Stimulated activated CD4-positive, alpha-beta T cell treated with anti-CD3 and anti-CD28 coated beads, TNF-alpha, amount 100 ng/mL, for 48 hours (primary cell): ENCODE data around the gene TMEM94.

Source experiments
- DNase-seq, 3 donors: peaks; one replicate each; pipeline ENCODE4 v3.0.0-alpha.2; 2020; ENCODE audit warnings: low read depth in 3 of 3

TMEM94 gene

DNA sequence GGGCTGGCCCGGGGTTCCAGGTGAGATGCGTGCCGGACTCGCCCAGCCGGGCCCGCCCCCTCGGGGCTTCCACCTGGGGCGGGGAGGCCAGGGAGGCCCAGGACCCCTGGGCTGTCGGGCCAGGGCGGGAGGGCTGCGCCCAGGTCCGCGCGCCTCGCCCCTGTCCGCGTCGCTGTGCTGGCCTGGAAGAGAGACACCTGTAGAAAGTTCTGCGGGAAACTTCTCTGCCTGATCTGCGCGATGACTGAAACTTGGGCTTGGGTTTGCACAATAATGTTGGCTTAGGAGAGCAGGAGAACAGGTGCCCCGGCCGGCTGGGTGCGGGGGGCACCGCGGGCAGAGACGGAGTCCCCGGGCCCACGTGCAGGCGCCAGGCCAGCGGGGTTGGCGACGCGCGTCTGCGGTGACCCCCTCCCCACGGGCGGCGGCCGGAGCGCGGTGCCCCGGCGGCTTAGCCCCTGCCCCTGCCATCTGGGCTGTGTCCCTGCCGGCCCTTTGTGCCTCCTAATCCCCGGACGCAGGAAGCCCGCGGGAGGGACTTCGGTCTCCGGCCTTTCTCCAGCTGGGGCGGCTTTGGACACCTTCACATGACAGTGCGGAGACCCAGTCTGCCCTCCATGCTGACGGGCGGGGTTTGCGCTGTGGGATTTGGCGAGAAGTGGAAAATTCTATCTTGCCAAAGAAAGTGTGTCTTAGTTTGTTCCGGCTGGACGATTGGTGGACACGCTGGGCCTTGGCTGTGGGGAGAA, 69.5 kb downstream of the TMEM94 start:
- no peak for DNase-seq

DNA sequence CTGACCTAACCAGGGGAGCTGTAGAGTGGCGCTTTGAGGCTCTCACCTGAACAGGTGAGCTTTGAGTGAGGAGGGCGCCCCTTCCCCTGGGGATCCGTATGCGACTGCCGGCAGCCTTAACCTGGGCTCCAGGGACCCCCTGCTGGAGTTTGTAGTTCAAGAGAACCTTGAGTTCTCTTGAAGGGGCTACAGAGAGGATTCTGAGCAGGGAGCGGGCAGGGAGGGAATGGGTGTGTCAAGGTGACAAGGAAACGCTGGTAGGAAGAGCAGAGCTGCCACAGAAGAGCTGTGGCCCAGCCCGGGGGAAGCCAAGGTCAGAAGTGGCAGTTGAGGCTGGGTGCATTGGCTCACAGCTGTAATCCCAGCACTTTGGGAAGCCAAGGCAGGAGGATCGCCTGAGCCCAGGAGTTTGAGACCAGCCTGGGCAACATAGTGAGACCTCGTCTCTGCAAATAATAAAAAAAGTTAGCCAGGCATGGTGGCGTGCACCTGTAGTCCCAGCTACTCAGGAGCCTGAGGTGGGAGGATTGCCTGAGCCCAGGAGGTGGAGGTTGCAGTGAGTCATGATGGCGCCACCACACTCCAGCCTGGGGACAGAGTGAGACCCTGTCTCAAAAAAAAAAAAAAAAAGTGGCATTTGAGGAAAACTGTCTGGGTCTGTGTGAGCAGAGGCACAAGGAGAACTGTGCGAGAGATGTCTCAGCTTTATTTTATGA, 70.3 kb downstream of the TMEM94 start:
- no peak for DNase-seq

DNA sequence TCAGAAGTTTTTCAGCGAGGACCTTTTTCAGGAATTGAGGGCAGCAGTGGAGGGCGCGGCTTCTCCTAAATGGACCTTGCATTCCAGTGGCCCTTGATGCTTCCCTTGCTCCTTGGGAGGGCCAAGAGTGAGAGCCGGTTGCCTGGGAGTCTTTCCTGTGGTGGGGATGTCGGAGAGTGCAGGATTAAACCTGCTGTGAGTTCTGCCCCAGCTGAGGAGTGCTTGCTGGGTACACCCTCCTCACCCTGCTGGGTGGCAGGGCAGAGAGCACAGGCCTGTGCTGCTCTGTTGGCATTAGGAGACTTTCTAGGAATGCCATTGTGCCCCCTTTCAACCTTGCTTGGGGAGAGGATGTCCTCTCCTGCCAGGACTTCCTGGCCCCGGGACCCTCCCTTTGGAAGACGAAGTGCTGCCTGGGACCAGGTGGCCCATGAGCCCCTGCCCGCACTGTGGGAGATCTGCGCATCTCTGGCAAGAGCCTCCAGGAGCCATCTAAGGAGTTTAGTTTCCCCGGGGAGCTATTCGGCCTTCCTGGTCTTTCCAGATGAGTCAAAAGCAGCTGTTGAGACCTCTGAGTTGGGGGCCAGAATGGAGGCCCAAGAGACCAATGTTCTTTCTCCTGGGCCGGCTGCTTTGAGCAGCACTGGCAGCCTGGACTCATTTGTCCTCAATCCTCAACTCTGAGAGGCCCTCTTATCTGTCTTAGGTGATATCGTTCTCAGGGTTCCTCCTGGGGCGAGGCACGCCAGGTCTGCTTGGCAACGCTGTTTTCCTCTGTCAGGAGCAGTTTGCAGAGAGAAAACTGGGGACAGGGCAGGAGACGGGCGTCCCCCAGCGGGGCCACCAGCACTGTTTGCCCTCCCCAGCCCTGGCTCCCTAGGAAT, 74.6 kb downstream of the TMEM94 start:
- no peak for DNase-seq

DNA sequence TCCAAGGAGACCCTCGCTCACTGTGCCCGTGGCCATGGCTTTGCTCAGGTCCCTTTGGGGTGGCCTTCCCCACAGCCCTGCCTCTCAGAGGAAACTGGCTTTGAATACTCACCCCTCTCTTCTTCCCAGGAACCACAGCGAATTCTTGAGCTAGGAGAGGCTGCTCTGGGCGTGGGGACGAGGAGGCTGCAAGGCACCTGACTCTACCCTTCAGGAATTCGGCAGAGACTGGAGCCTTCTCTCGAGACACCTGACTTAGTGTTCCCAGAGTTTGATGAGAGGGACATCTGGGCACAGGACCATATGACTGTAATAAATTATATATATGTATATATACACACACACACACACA, 75.3 kb downstream of the TMEM94 start:
- no peak for DNase-seq

DNA sequence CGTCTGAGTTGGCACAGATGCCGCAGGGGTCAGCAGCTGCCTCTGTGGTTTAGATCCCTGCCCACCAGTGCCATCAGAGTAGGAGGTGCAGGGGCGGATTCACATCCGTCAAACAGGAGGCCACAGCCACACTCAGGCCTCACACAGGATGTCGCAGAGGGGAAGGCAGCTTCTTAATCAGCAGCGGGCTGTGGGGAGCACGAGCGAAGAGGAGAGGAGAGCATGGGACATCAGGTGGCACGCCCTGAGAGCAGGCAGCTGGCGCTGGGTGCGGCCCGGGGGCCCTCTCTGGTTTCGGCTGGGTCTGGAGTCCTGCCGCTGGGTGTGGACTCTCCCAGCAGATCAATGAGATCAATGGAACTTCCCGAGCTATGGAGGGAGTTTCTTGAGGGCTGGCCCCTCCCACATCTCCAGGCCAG, 78.7 kb downstream of the TMEM94 start:
- peak in 2 of 3 donors; percentile 44 to 50 for DNase-seq

DNA sequence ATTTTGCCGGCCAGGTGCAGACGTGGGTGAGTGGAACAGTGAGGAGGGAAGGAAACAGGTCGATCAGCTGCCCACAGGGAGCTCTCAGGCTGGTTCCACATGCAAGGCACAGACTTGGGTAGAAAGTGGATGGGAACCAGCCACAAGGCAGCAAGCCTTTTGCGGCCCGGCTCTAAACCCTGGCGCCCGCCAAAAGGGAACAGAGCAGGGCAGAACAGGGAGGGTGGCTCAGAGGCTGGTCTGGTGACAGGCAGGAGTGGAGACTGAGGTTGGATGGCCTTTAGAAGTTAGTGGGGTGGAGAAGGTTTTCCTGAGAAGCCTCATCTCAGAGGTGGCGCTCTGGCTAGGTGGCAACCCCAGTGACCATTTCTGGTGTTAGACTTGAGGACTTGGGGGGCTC, 79.4 kb downstream of the TMEM94 start:
- no peak for DNase-seq

DNA sequence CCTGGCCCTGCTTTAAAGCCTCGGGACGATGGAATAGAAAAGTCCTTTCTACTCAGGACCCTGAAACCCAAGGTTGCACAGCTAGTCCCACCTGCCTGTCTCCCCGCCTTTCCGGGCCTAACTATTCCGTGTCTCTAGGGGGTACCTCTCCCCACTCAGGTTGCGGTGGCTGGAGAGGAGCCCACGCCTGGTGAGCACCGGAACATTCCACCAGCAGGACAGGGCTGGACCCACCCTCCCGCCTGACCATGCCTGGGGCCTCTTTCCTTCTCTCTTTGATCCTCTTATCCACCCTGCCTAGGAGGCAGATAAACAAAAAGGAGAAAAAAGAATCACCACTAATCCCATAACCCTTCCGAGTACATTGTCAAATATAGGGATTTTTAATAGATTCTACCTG, 79.9 kb downstream of the TMEM94 start:
- DNase-seq: no peak

DNA sequence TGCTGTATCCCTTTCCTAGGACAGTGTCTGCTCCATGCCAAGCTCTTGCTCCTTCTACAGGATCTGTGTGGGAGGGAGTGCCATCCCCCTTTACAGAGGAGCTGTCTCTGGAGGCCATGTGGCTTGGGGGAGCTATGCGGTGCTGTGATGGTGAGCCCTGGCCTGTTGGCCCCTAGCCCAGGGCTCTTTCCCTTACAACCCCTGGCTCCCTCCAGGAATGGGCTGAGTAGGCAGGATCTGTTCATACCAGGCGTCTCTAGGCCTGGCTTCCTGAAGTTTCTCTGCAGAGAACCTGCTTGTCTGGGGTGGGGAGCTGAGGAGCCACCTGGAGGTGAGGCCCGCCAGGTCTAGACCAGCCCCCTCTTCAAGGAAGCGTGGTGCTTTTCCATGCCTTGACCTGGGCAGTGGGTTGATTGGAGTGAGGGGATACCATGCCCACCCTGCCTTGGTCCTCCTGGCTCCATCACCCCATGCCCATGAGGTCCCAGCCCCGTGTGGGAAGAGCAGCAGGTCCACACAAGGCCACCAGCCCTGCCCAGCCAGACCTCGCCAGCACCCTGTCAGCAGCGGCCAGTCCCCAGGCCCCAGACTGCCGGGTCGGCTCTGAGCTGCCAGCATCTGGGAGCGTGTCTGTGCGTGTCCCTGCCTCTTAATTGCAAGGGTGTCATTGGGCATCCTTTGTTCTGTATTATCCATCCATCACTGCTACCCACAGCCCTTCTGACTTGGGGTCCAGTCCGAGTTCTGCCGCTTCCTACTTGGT, 83.7 kb downstream of the TMEM94 start:
- DNase-seq: no peak

DNA sequence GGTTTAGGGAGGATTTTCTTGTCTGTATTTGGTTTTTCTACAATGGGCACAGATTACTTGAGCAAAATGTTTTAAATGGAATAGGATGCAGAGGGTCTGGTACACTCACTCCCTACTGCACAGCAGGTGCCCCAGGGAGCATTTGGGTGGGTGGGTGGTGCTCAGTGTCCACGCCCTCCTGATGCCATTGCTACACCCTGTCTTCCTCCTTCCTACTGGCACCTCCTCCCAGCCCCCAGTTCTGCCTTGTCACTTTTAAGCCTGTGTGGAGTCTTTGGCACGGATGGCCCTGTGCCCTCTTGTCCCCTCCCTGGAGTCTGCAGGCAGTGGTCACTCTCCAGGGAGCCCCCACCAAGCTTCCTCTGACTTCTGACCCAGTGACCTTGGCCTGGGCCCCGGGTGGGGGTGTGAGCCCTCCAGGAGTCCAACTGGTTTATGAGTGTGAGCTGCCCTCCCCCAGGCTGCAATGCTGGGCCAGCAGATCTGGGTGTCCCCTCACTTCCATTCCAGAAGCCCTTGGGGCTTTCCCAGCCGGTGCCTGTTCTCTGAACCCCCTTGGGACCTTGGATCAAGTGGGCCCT, 84.6 kb downstream of the TMEM94 start:
- DNase-seq: no peak

DNA sequence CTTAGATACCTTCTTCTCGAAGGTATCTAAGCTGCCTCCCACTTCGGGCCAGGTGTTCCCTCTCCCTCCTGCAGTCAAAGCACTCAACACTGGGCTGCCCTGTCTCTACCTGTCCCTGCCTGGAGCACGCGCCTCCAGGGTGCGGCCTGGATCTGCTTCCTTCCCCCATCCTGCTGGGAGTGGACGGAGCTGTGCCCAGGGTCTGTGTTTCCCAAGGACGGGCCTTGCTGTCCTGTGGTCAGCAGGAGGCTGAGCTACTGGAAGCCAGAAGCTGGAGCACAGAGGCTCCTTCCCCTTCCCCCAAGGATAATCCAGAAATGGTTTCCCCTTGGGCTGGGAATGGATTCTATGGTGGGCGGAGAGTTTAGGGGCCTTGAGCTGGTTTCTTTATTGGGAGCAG, 85.8 kb downstream of the TMEM94 start:
- DNase-seq: no peak

DNA sequence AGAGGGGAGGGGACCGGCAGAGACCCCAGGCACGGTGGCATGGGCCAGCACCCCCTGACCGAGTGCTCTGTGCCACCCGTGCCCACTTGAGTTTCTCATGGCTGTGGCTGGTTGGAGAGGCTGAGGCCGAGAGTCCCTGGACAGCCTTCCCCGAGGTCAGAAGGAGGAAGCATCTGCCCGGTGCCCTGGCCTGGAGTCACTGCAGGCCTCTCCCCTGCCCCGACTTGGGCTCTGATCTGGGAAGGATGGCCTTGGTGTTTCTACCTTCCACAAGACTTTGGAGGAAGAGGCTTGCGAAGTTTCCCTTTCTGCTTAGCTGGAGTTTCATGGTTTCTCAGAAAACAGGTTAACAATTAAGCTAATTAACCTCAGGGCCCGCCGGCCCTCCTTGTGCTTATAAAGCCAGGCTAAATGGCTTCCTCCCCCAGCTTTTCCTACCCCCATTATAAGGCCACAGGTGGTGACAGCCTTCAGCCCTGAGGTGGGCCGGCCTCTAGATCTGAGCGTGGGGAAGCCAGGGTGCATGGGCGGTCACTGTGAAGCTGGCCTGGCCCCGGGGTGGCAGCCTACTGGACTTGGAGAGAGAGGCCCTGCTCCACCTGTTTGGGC, 86.4 kb downstream of the TMEM94 start:
- DNase-seq: no peak

DNA sequence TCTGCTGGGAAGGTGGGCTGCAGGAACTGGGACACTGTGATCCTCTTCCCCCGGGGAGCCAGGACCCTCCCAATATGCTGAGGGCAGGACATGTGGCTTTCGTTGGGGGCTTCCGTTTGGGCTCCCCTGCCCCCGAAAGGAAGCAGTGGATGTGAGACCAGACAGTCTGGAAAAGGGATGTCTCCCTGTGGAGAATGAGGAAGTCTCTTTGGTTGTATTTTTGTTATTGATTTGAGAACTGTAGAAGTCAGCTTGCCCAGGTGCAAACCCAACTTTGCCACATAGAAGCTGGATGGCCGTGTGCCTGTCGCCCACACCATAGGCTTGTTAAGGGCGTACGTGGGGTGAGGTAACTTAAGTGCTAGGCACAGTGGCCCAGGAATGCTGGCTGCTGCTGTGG, 87.8 kb downstream of the TMEM94 start:
- no peak for DNase-seq

DNA sequence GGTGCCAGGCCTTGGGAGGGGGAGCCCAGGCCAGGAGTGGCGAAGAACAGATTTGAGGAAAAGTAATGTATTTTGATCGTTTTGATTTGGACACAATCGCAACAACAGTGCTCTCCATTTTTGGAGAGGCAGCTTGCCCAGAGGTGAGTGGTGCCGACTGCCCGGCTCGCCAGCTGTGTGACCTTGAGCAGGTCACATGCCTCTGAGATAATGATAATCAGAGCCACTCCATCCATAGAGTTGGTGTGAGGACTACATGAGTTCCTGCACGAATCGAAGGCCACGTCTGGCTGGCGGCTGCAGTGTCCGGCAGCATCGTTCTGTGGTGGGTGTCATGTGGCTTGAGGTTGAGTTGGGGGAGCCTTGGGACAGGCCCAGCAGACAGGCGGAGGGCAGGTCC, 89.7 kb downstream of the TMEM94 start:
- DNase-seq: no peak

DNA sequence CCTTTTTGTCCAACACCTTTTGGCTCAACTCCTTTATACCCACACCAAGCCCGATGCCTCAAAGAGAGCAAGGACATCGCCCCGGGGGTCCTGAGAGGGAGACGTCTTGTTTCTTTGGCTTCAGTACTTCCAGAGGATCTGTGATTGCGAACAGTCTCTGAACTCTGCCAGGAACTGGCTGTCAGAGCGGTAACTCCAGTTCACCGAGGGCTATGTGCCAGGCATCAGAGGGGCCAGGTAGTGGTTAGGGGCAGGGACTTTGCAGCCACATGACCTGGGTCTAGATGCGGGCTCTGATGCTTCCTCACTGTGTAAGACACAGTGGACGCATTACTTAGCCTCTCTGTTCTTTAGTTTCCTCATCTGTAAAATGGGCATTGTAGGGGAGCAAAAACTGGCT, 90.7 kb downstream of the TMEM94 start:
- DNase-seq: no peak

DNA sequence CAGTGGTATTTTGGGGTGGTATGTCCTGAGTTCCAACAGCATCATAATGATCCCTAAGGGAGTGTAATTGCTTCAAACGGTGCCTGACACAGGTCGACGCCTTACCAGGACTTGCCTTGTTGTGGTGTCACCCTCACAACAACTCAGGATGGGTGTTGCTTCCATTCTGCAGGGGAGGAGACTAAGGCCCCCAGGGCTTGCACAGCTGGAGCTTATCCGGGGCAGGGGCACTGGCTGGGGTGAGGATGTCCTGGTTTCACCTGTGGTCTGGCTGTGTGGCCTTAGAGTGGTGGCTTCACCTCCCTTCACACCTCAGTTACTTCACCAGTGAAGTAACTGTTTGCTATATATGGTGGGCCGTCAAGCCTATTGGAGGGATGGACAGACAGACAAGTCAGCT, 92.4 kb downstream of the TMEM94 start:
- no peak for DNase-seq
